Fibroblast of skin of right quadriceps (primary cell): ENCODE data around the gene KCNJ2.

ENCODE experiments used
- DNase-seq: peaks from one replicate; pipeline ENCODE4 v3.0.0-alpha.2; 2013

Gene KCNJ2

DNA sequence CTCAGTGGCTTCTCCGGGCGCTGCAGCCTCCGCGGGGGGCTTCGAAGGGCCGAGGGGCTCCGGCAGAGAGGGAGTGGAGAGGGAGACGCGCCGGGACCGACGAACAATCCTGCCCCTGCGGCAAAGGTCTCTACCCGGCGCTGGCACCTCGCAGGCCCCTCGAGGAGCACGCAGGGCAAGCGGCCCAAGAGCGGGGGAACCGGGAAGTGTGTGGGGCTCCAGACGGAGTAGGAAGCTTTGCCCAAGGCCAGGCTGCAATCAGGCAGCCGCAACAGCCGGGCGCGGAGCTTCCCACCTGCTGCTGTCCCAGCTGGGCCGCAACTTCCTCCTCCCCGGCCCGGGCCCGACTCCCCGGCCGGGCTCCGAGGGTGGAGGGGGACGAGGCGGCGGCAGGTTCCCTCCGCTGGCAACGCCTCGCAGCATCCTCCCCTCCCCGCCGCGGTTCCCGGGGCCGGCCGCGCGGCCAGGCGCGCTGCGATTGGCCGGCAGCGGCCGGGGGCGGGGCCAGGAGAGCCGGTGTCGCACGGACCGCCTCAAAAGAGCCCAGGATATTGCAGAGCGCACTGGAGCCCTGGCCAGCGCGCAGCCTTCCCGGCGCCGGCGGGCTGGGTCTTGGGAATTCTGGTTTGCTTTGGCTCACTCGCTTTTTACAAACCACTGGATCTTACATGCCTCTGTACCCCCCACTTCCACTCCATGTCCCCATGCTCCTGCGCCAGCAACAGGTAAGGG is at the start of gene KCNJ2:
Gene KCNJ2, plus strand, starts transcription at position 556 of the 732 bp plus-strand sequence. CDS start 5,508 bp downstream, outside the sequence.
- peak; percentile 58 for DNase-seq

DNA sequence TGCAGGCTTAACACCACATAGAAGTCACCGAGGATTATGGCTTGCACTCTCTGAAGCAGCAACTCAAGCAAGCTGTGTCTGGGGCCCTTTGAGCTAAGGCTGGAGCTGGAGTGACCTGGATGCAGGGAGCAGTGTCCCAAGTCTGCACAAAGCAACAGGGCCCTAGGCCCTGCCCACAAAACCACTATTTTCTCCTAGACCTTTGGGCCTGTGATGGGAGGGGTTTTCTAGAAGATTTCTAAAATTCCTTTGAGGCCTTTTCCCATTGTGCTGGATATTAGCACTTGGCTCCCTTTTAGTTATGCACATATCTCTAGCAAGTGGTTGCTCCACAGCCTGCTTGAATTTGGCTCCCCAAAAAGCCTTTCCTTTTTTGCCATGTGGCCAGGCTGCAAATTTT is 49.8 kb upstream of the KCNJ2 start:
- DNase-seq = no peak

DNA sequence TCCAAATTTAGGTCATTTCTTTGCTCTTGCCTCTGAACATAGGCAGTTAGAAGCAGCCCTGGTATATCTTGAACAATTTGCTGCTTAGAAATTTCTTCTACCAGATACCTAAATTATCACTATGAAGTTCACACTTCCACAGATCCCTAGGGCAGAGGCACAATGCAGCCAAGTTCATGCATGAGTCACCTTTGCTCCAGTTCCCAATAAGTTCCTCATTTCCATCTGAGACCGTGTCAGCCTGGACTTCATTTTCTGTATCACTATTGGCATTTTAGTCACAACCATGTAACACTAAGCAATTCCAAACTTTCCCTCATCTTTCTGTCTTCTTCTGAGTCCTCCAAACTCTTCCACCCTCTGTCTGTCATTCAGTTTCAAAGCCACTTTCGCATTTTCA is 49.3 kb upstream of the KCNJ2 start:
- DNase-seq = no peak

DNA sequence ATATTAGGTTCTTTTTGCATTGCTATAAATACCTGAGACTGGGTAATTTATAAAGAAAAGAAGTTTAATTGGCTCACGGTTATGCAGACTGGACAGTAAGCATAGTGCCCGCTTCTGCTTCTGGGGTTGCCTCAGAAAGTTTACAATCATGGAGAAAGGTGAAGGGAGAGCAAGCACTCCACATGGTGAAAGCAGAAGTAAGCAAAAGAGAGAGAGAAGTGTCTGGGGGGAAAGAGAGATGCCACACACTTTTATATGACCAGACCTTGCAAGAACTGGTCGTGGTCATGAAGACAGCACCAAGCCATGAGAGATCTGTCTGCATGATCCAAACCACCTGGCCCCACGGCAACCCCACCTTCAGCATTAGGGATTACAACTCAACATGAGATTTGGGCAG is 48.9 kb upstream of the KCNJ2 start:
- DNase-seq = no peak

DNA sequence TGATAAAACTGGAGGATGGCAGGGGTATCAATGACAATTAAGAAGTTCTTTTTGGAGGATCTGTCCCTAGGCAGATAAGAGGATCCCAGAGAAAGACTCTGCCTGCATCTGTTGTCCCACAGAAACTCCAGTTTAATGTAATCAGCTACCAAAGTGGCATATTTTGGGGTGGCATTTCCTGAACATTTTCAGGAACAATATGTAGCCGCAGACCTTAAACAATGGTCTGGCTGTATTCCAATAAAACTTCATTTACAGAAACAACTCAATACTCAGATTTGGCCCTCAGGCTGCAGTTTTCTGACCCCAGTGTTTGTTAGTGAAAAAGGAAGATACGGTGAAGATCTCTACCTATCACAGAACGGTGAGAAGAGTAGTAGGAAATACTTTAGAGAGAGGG is 48.2 kb upstream of the KCNJ2 start:
- no peak for DNase-seq

DNA sequence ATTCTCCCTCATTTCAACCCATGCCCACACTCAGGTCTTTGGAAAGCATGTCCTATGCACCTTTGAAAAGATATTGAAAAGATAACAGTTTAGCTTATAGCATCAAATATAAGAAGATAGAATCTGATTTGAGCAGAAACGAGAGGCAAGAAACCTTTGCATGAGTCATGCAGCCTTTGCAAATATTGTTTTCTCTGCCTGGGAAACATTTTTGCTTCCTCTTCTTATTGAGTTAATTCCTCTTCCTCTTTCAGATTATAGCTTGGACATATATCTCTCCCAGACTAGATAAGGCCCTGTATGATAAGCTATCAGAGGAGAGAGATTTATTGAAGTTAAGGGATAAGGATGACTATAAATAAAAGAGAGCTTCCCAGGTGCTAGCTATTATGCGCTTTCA is 46.1 kb upstream of the KCNJ2 start:
- DNase-seq = no peak

DNA sequence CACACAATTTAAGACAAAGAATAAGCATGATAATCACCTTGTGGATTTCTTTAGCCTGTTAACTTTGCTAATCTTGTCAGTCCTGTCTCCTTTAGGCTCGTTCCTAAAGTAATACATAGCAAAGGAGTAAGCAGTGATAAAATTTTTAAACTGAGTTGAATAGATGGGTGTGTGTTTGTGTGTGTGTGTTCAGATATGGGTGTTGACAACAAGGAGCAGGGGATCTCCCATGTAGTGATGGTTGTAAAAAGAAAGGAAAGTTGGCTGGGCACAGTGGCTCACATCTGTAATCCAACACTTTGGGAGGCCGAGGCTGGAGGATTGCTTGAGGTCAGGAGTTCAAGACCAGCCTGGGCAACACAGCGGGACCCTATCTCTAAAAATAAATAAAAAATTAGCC is 44.6 kb upstream of the KCNJ2 start:
- DNase-seq = no peak

DNA sequence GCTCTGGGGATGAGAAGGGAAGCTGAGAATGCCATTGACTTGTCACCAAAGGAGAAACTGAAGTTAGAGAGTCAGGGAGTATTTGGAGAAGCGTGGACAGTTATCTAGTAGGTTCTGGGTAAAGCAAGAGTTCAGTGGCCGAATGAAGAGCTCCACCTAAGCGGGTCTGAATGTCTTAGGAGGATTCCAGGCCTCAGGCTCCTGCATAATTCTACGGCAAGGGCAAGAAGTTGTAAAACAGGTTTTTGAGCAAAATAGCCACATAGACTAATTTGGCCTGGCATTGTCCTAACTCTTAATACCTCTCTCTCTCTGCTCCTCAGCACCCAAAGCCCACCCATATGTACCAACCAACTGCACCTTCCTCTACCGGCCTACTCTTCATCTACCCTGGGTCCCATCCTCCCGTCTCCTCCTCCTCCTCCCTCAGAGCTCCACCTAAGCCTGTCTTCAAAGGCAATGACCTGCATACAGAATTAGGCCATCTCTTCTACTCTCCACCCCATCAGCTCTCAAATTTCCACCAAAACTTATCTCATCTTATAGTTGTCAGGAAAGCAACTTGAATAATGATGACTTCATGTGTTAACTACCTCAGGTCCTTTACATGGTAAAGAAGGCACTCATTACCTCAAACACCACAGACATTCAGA is 42.0 kb upstream of the KCNJ2 start:
- DNase-seq = no peak

DNA sequence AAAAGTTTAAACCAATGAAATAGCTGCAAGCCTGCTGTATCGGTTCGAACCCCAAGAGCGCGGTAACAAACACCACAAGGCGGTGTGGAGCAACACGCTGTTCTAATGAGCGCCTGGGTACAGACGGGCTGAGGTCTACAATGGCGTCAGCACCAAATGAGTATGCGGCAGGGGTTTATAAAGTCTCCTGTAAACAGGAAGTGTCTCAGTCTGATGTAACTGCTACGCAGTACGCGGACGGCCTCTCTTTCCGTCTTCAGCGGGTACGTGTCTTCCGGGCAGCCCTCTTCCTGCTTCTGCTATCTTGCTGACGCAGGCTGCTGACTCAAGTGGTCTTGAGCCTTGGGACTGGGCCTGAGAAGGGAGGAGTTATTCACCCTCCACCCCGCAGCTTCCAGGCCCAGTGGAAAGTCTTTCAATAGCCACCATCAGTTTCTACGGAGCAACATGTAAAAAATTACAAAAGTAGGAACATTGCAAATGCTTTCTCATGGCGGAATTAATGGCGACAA is 40.5 kb upstream of the KCNJ2 start:
- DNase-seq = no peak

DNA sequence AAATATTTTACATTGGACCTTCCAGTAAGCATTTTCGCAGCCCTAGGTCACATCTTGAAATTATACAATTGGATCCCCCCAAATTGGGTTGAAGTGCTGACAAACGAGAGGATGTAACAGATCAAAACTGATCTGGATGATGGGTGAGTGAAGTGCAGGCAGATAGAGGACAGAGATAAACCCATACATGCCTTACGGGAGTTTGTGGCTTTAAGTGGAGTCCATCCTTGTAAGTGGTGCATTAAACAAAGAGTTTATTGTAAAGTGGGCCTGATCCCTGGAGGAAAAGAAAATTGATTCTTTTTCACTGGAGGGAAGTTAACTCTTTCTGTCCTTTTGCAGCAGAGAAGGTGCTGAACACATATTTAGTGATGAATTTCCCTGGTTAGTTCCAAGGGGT is 39.0 kb upstream of the KCNJ2 start:
- no peak for DNase-seq

DNA sequence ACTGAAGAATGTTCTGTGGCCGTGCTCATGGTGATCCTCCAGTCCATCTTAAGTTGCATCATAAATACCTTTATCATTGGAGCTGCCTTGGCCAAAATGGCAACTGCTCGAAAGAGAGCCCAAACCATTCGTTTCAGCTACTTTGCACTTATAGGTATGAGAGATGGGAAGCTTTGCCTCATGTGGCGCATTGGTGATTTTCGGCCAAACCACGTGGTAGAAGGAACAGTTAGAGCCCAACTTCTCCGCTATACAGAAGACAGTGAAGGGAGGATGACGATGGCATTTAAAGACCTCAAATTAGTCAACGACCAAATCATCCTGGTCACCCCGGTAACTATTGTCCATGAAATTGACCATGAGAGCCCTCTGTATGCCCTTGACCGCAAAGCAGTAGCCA is 36.8 kb upstream of the KCNJ2 start:
- no peak for DNase-seq

DNA sequence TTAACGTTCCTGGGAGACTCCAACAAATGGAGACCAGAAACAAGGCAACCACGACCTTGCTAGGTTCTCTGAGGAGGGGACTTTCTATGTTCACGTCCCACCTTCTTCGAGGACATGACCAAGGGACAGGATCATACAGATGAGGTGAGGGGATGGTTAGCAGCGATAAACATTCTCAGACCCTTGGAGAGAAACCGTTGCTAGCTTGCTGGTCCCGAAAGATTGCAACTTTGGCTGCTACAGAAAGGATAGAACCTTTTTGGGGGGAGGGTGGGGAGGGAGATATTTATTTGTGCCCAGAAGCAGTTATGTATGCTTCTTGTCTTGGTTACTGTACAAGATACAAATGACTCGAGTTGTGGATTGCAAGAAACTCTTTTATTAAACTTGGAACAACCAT is 35.3 kb upstream of the KCNJ2 start:
- DNase-seq = no peak

DNA sequence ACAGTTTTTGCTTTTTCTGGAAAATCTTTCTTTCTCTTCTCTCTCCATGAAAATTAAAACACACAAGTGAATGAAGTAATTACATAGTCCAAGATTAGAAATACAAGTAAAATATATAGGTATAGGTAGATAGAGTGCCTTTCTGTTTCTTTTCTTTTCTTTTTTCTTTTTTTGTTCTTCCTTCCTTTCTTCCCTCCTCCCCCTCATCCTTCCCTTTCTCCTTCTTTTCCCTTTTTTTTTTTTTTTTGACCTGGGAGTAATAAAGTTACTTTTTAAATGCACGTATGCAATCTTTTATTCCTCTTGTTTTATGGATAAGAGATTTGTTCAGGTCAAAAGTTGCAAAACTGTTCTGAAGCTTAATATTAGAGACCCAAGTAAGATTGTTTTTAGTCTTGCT is 34.6 kb upstream of the KCNJ2 start:
- no peak for DNase-seq

DNA sequence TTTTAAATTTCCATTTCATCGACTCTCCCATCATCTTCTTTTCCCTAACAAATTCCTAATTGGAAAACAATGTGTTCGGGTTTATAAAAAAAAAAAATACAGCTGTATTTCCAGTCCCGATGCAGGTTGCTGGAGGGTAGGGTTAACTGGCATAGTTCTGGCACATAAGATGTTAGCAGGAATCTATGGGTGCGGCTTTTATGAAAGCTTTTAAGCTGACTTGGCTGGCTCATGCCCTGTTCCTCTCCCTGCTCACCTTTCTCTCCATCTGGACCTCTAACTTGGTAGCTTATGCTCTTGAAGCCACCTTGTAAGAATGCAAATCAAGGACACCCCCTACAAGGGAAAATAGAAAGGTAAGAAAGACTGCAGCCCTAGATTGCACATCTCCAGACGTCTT is 33.2 kb upstream of the KCNJ2 start:
- no peak for DNase-seq

DNA sequence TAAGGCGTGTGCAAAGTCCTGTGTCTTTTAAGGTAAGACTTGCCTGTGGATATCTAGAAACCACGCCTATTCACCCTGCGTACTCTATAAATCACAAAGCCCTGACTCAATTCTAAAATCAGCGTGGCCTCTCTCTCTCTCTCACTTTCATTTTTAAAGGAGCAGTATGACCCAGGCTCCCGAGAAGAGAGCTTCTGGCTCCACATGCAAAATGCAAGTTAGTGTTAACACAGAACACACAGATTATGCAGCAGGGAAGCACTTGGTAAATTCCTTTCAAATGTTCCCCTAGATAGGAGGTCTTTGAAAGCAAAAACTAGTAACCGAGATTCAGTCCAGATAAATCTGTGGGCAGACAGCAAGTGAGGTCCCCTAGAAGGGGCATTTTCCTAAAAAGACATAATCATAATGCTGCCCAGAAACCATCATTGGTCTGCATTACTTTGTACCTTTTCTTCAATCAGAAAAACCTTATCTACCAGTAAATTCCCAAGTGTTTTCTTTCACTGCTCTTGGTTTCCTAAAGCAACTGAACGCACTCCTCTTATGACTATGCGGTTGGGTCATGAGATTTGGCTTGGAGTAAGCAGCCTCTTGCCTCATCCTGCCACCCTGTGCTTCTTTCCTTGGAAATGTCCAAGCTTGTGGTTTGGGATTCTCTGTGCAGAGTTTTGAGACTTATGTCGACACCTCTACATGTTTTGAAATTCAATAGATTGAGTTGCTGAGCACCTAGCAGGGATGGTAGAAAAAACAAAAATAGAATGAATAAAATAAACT is 31.7 kb upstream of the KCNJ2 start:
- peak; percentile 72 for DNase-seq

DNA sequence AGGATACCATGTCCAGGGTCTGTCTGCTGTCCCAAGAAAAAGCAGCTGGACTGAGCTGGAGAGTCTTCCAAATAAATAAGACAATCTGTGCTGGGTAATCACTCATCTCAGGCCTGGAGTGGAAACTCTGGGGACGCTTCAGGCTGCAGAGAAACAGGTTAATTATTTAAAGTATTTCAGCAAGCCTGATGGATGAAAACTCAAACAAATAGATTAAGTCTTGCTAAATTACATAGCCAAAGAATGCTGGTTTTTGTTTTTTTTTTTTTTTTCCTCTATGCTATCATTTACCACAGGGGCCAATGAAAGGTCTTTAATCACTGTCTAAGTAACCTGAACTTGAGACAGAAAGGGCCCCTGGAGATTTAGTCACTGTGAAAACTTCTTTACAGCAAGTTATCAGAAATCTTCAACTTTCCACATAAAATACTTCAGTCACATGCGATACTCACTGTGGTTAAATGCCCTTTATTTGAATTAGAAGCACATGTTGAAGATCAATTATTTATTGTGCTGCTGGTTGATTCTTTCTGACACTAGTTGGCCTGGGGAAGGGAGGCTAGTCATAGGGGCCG is 31.0 kb upstream of the KCNJ2 start:
- DNase-seq = peak; percentile 61

DNA sequence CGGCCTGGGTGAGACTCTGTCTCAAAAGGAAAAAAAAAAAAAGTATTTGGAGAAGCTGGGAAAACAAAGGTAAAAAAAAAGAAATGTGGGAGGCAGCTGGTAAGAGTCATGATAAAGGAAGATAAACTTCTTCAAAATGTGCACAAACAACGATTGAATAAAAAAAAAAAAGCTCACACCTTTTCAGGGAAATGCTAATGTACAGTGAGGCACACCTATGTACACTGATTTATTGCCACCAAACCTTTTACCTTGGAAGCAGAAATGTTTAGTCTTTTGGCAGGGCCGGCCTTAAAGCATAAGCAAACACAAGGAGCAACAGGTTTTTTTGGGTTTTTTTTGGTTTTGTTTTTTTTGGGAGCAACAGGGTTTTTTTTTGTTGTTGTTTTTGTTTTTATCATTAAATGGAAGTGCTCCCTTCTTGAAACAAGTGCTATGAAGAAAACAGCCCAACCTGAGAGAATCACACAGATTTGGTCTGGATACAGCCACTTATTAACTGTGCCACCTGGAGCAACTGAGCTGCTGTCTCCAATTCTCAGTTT is 29.8 kb upstream of the KCNJ2 start:
- DNase-seq = no peak

DNA sequence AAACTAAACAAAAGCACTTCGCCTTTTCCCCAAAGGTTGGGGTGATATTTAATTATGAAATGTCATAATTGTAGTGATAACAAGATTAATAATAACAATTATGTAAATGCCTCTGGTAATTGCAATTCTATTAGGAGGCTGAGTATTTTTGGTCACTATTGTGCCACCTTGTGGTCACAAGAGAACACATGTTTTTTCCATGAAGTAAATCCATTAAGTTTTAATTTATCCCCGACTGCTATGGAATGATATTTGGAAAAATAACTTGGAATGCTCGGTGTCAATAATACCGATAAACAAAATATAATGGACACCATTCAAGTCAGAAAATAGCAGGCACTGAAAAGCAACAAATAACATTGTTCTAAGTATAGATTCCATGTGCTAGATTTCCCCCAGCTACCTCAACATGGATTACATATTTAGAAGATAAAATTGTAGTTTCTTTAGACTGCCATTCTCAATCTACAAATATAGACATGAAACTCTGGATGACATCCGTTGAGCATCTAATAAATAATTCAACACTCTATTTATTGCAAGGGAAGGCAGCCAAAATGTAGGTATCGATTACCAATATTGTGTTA is 25.0 kb upstream of the KCNJ2 start:
- peak; percentile 32 for DNase-seq

DNA sequence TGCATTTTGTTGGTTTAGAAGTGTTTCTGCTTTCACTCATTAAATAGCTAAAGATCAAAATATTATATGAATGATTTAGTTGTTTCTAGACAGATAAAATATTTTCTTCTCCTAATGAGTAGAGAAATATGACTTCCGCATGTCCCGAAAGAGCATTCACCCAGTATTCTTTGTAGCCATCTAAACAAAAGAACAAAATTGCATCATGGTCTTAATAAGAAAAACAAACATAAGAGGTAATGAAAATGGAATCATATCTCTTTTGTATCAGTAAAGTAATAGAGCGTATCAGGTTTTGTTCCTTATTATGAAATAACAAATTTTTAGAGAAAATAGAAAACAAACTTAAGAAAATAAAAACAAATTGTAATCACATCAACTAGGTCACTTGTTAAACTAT is 16.1 kb upstream of the KCNJ2 start:
- DNase-seq = no peak

DNA sequence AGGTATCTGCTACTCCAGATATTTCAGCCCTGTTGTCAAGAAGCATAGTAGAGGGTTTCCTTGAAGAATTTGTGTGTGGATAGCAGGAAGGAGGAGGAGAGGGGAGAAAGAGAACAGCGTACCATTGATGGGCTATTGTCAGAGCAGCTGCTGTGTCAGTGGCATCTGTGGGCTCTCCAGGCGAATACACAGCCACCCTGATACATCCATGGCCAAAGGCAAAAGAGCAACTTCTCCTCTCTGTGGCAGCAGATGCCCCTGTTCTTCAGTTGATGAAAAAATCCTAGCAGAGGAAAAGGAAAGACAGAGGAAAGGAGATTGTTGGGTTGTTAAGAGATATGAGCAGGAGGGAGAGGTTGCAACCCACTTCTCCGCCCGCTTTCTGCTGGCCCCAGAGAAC is 12.2 kb upstream of the KCNJ2 start:
- DNase-seq = no peak

DNA sequence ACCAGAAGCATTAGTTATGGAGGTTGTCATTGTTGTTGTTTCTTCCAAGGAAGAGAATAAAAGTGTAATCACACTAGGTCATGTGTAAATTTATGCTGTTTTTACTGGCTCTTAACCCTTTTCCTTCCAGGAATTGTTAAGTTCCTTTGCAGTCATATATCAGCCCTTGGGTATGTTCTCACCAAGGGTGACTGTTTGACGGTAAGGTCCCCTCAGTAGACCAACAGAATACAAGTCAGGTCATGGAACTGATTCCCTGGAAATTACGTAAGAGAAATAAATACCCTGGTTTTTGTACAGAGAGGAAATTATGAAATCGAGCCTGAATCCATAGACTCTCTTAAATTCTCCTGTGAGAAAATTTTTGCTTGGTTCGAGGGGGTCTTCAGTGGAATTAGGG is 11.2 kb upstream of the KCNJ2 start:
- no peak for DNase-seq

DNA sequence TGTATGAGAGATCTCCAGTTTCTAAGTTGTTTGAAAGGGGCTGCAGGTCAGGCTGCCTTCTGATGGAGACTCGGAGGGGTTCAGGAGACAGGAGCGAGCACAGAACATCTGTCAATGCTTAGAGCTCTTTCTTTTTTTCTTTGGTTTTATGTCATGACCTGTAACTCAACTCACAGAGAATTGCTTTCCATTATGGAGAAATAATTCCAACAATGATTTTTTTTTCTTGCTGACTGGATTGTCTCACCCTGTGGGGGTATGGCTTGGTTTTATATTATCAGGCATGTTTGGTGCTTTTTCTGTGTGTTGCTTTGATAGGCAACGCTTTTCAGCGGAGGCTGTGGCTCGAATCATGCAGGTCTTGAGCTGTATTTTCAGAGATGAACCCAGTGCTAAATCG is 10.7 kb upstream of the KCNJ2 start:
- no peak for DNase-seq

DNA sequence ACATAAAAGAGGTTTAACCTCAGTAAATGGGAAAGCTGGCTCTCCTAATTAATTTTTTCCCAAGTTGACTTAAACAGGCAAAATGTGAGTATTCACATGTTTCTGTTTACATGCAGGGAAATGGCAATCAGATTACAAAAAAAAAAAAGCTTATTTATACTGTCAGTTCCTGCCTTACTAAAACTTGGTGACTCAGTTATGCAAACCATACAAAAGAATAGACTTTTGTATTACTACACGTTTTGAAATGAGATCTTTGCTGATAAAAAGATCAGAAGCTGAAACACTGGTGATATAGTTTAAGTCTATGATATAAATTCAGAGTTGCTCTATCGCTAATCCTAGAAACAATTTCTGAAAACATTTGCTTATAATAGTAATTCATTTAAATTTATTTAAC is 9.4 kb upstream of the KCNJ2 start:
- no peak for DNase-seq
